Epithelial cell of prostate (primary cell): Measurements from ENCODE around the gene OSMR.

Experiments
- DNase-seq: peaks from one replicate; pipeline ENCODE4 v3.0.0-alpha.2; 2011; ENCODE audit warnings: low read depth, low spot score
- H3K27ac ChIP-seq: fragments of 450-650 bp; 2 replicates; pipeline ENCODE4 v1.5.1; 2017; ENCODE audit warnings: mild to moderate bottlenecking

Gene OSMR

DNA sequence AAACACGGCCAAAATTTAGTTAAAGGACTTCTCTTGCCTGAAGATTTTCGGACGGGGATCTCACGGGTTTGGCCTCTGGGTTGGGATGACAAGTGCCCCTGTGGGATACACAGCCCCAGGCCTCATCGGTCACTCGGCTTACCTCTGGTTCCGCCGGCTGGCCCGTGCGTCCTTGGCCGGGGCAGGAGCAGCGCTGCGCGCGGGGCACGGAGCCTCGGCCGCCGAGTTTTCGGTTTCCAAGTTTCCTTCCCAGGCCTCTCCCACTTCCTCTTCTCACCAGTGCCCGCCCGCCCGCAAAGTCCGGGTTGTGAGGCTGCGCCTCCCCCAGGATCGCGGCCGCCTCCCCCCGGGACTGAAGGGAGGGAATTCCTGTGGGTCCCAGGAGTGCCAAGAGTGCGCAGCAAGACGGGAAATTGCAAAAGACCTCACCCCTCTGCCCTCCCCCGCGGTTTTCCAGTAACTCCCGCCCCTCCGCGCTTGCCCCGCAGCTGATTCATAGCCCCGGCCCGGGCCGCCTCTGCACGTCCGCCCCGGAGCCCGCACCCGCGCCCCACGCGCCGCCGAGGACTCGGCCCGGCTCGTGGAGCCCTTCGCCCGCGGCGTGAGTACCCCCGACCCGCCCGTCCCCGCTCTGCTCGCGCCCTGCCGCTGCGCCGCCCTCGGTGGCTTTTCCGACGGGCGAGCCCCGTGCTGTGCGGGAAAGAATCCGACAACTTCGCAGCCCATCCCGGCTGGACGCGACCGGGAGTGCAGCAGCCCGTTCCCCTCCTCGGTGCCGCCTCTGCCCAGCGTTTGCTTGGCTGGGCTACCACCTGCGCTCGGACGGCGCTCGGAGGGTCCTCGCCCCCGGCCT is at the start of gene OSMR:
TSS of gene OSMR (plus strand) at position 487 of the 853 bp plus-strand sequence. CDS start 23,033 bp downstream, outside the sequence.
- peak; percentile 88 for DNase-seq
- H3K27ac ChIP-seq = peak within 1 kb of the TSS; percentile 96

DNA sequence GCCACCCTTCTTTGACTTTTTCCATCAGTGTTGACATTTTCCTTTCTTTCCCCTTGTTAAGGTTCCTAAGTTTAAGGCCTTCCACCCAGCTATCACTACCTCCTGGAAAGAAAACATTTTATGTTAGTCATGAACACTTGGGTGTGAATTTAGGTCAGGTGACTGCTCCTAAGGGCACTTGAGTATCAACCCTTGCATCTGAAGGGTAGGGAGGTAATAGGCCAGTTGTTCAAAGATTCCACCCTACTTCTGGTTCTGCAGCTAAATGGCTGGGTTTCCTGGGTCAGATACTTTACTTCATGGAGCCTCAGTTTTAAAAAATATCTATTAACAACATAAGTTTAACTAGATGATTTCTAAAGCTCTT is 49.1 kb upstream of the OSMR start:
- no peak for DNase-seq
- H3K27ac ChIP-seq = no peak overlapping the region

GRCh38 chr5:38797838-38798237 is 48.0 kb upstream of the OSMR start:
- H3K27ac ChIP-seq = no peak overlapping the region
- no peak for DNase-seq

DNA sequence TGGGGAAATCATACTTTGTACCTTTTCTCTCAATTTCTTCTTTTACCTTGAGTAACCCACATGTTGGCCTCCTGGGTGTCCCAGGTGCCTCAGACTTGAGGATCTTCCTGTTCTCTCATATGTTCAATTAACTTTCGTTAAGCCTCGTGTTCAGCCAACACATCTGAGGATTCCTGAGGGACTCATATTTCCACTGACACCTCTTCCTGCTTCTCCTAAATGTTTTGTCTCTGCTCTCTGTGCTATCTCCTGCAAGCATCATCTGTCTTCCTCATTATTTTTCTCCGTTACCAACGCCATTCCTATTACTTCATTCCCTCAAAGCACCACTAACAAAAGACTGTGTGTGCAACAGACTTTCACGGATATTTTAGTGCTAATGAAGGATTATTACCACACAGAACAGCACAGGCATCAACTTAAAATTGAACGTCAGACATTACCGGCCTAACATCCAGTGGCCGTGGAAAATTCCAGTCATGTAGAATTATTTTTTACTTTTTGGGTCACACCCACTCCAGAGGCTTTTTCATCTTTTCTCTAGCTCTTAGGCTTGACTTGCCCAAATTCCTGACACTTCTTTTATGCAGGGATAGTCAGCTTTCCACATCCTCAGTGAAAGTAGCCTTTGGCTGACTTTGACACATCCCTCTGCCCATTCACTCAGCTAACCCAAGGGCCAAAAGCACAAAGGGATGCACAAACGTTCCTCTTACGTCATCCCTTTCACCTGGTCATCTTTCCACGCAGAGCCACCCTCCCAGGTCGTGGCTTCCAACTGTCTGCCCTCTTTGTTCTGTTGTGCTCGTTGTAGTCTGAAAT is 46.0 kb upstream of the OSMR start:
- no peak for DNase-seq
- H3K27ac ChIP-seq = no peak overlapping the region

GRCh38 chr5:38800515-38800914 is 45.3 kb upstream of the OSMR start:
- no peak for DNase-seq
- H3K27ac ChIP-seq = no peak overlapping the region

DNA sequence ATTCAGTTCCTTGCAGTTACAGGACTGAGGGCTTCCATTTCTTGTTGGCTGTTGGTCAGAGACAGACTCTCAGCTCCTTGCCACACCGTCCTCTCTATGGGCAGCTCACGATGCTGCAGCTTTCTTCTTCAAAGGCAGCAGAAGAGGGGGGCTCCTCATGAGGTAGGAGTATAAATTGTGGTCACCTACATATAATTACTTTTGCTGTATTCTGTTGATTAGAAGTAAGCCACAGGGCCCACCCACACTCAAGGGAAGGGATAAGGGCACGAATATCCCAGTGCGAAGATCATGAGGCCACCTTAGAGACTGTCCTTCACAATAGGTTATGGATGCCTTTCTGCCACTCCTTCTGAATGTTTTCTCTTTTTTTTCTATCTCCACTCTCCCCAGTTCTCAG is 43.7 kb upstream of the OSMR start:
- no peak for DNase-seq
- H3K27ac ChIP-seq = no peak overlapping the region

DNA sequence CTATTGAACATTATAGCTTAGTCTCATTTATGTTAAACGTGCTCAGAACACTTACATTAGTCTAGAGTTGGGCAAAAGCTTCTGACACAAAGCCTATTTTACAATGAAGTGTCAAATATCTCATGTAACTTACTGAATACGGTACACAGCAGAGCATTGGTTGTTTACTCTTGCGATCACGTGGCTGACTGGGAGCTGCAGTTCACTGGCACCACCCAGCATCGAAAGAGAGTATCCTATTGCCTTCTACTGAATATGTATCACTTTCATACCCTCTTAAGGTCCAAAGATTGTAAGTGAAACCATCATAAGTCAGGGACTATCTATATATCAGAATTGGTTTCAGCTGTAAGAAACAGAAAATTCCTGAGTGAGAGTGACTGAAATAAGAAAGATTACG is 42.6 kb upstream of the OSMR start:
- no peak overlapping the region for H3K27ac ChIP-seq
- no peak for DNase-seq

DNA sequence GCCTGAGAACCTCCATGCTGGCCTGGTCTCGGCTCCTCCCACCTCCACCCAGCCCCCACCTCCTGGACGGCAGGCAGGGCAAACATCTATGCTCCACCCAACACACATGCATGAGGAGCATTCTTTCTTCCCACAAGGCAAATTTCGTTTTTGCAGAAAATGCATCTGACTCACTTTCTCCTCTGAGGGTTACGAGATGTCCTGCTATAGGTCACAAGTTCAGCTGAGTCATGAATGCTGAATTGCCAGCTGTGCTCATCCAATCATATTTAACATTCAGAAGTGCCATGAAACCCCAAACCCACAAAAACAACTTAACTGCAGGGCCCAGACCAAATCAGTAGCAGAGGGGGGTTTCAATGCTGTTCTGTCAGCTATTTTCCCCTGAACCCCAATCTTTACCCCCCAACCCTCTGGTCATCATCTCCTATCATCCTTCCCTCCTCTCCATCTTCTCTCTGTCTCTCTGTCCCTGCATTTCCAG is 39.0 kb upstream of the OSMR start:
- H3K27ac ChIP-seq = no peak overlapping the region
- no peak for DNase-seq

GRCh38 chr5:38807570-38808483 is 38.0 kb upstream of the OSMR start:
- DNase-seq = no peak
- H3K27ac ChIP-seq = no peak overlapping the region

- no peak for DNase-seq
- no peak overlapping the region for H3K27ac ChIP-seq
Measured at GRCh38 chr5:38808666-38809343, 37.0 kb upstream of the OSMR start.

GRCh38 chr5:38809388-38810359 is 36.1 kb upstream of the OSMR start:
- no peak for DNase-seq
- no peak overlapping the region for H3K27ac ChIP-seq

GRCh38 chr5:38814879-38815278 is 30.9 kb upstream of the OSMR start:
- H3K27ac ChIP-seq = peak overlapping the region; percentile 80
- no peak for DNase-seq

DNA sequence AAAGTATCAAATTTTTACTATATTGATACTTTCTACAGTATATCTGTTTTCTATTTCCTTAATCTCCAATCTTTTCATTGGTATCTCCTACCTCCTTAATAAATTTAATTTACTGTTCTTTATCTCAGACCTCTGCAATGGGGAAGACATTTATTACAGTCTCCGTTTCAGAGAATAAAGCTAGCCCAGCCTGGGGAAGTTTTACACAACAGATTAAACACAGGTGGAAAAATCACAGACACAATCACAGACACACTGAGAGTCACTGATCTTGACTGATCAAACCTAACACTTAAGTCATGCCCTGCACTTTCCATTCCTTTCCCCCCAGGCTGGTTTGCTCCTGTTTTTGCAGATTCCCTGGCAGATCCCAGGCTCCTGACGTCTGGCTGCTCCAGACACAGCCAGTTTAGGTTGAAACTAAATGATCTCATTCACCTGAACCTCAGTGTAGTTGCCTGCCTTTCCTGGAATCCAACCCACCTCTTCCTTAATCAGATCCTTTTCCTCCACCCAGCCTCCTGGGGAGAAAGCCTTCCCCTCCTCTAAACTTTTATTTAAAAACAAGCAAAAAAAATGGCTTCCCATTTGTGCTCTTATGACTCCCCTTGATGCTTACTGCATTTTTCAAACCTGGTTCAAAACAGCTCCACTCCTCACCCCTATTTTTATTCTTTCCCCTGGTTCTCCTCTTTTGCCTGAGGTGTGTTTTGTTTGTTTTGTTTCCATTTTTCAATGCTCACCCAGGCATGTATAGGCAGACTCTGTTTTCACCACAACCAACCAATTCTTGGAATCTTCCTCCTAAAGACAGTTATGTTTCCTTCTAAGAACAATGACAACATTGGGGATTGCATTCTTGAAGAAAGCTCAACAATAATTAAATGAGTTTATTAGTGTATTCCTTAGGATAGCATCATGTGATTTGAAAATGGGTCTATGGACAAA is 29.5 kb upstream of the OSMR start:
- peak overlapping the region; percentile 80 for H3K27ac ChIP-seq
- peak; percentile 62 for DNase-seq

- DNase-seq = no peak
- H3K27ac ChIP-seq = no peak overlapping the region
Measured at GRCh38 chr5:38821679-38822078, 24.1 kb upstream of the OSMR start.

- H3K27ac ChIP-seq = no peak overlapping the region
- no peak for DNase-seq
Measured at GRCh38 chr5:38823503-38823902, 22.3 kb upstream of the OSMR start.

DNA sequence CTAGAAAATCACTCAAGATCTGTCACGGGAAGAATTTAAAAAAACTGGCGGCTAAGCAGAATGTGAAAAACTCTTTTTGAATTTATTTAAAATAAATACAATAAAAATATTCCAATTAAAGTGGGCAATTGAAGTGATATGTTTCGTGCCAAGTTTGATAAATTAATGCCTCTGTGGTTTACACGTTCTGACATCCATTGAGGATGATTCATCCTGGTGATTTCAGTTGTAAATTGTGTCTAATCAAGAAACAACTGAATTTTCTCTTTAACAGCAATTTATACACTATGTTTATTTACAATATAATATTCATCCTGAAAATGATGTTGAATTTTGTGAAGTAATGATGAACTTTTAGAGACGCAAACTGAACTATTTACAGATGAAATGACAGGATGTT is 21.0 kb upstream of the OSMR start:
- H3K27ac ChIP-seq = no peak overlapping the region
- DNase-seq = no peak

GRCh38 chr5:38825494-38825893 is 20.3 kb upstream of the OSMR start:
- no peak overlapping the region for H3K27ac ChIP-seq
- DNase-seq = no peak
